GM21528 (cell line): ENCODE results near the gene BOK.

Source experiments
- ATAC-seq: cut with Tn5 transposase; IDR thresholded peaks from one replicate; pipeline ENCODE4 v1.9.1; 2021; ENCODE audit warnings: mild to moderate bottlenecking, moderate library complexity; ENCODE audit not compliant: unreplicated experiment, low FRiP score

The BOK gene

DNA sequence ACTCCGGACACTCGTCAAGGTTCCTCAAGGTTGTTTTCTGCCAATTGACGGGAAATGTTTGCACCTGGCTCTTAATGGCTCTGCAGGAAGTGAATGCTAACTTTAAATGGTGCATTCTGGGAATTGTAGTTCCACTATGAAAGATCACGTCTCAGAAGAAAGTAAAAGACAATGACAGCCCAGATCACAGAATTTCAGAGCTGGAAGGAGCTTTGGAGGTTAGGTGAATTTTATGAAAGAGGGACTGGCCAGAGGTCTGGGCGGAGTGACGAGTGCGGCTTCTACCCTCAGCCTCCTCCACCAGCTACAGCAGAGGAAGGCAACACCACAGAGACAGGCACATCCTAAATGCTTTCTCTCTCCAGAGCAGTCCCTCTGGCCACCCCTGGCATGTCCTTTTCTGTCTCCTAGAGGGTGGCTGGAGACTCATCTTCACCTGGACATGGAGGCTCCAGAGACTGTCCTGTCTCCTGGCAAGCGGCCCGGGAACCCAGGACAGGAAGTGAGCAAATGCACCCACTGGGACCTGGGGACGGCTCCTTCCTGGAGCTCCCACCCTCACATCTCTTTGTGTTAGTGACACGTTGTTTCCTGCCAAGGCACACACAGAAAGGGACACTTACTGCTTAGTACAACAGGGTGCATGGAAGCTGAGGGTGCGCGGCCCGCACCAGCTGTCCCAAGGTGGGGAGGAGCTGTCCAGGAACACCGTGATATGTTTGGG is 59.0 kb downstream of the BOK start:
- no peak for ATAC-seq

GRCh38 chr2:241618296-241618805 is 59.8 kb downstream of the BOK start:
- no peak for ATAC-seq

DNA sequence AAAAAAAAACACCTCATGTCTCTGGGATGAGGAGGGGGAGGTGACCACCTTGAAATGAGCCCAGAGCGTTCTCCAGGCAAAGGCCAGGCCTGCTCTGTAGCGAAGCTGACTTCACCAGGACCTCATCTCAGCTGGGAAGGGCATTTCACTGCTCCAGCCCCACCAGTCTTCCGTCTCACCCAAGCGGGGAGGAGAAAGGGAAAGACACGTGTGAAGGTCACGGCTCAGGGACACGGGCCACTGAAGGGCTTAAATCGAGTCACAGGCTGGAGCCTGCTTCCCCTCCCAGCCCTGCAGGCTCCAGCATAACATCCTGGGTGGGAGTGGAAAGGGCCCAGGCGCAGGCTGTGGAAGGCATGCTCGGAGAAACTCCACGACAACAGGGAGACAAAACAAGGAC is 60.3 kb downstream of the BOK start:
- no peak for ATAC-seq

- ATAC-seq: no peak
Measured at GRCh38 chr2:241619597-241620418, 61.3 kb downstream of the BOK start.

- ATAC-seq: no peak
Measured at GRCh38 chr2:241620419-241620769, 61.8 kb downstream of the BOK start.
